Endothelial cell of umbilical vein (primary cell): ENCODE results near the gene GCA. TPM values are rescaled to one million over a fixed set of nuclear protein-coding genes. Genes with fewer than 3 reads are reported as not detected.

Experiments used
- BruUV-seq: library from RNA; stranded (reverse); fragments of 400-500 nt; replicated peaks from 2 replicates; lab custom pipeline; 2021; lab: Mats Ljungman, UMichigan
- CTCF ChIA-PET: fragments of 300-600, 350-600 bp; sonication (Branson Sonifier 250); formaldehyde crosslinking; loops from one replicate; lab custom pipeline; 2021; ENCODE audit warnings: antibody characterized with exemption, inconsistent platforms; lab: Charles Lee
- POLR2A ChIA-PET: fragments of 300-600, 350-600 bp; sonication (Branson Sonifier 250); formaldehyde crosslinking; loops from one replicate; lab custom pipeline; 2021; ENCODE audit warnings: antibody characterized with exemption, inconsistent platforms; lab: Charles Lee
- DNase-seq: peaks from one replicate; pipeline ENCODE4 v3.0.0-alpha.2; 2011; ENCODE audit warnings: low read depth, low spot score
- FAIRE-seq: peaks from 2 replicates; lab custom pipeline; 2011; peaks lifted over from hg19 to GRCh38; lab: Jason Lieb, UNC
- H2AFZ ChIP-seq: 2 replicates; pipeline ENCODE4 v1.6.0; 2012; ENCODE audit warnings: low read depth, low read length, control low read depth, inconsistent platforms
- H3K27ac ChIP-seq: 2 replicates; pipeline ENCODE4 v1.5.1; 2011; ENCODE audit warnings: low read depth, mild to moderate bottlenecking, control low read depth, low read length, moderate library complexity; ENCODE audit not compliant: insufficient read depth
- H3K27me3 ChIP-seq, 2 experiments: 2 replicates each; pipeline versions ENCODE4 v1.6.0 to v1.6.1; 2011; ENCODE audit warnings: low read length in 2 of 2, mixed read lengths in 1 of 2; ENCODE audit not compliant: control insufficient read depth in 2 of 2, insufficient read depth in 2 of 2
- H3K36me3 ChIP-seq, 2 experiments: 2 replicates in 1 of 2; 3 replicates in 1 of 2; pipeline ENCODE4 v1.5.1; 2011; ENCODE audit warnings: low read length in 2 of 2, mild to moderate bottlenecking in 1 of 2, moderate library complexity in 1 of 2; ENCODE audit not compliant: control insufficient read depth in 2 of 2, insufficient read depth in 2 of 2; ENCODE audit errors: extremely low read depth in 1 of 2
- H3K4me1 ChIP-seq: 3 replicates; pipeline ENCODE4 v1.5.1; 2011; ENCODE audit warnings: mild to moderate bottlenecking, low read length; ENCODE audit not compliant: control insufficient read depth, insufficient read depth; ENCODE audit errors: extremely low read depth
- H3K4me2 ChIP-seq: 2 replicates; pipeline ENCODE4 v1.6.1; 2011; ENCODE audit warnings: low read length, control low read depth, mixed read lengths; ENCODE audit not compliant: insufficient read depth
- H3K4me3 ChIP-seq, 3 experiments: fragments of 200-600 bp in 1 of 3; sonication (generic), shearing (Covaris generic) in 1 of 3; replicated peaks in 1 of 3; 2 replicates each; pipeline ENCODE4 v1.5.1; 2011 to 2016; ENCODE audit warnings: control low read depth in 3 of 3, low read length in 3 of 3, mild to moderate bottlenecking in 2 of 3, inconsistent platforms in 1 of 3, low read depth in 1 of 3, moderate library complexity in 1 of 3; ENCODE audit not compliant: insufficient read depth in 1 of 3
- H3K79me2 ChIP-seq: 2 replicates; pipeline ENCODE4 v1.6.0; 2012; ENCODE audit warnings: low read length, inconsistent platforms; ENCODE audit not compliant: control insufficient read depth, insufficient read depth
- H3K9ac ChIP-seq: replicated peaks from 2 replicates; pipeline ENCODE3; 2011; ENCODE audit warnings: low read length, control low read depth; ENCODE audit not compliant: insufficient read depth; ENCODE audit errors: extremely low read depth
- H3K9me1 ChIP-seq: replicated peaks from 3 replicates; pipeline ENCODE4 v1.6.0; 2011; ENCODE audit warnings: mild to moderate bottlenecking, low read length; ENCODE audit not compliant: control insufficient read depth, insufficient read depth; ENCODE audit errors: extremely low read depth
- H3K9me3 ChIP-seq: replicated peaks from 2 replicates; pipeline ENCODE4 v1.5.1; 2012; ENCODE audit warnings: low read length, inconsistent platforms; ENCODE audit not compliant: control insufficient read depth, insufficient read depth
- H4K20me1 ChIP-seq: replicated peaks from 2 replicates; pipeline ENCODE3; 2011; ENCODE audit warnings: mild to moderate bottlenecking, low read length; ENCODE audit not compliant: control insufficient read depth, insufficient read depth; ENCODE audit errors: extremely low read depth
- CTCF ChIP-seq, 2 donors: IDR thresholded peaks; 1 replicate in 1 of 2; 2 replicates in 1 of 2; pipeline ENCODE4 v1.5.1; 2011; ENCODE audit warnings: low read length in 2 of 2, mild to moderate bottlenecking in 2 of 2, moderate library complexity in 2 of 2, control low read depth in 1 of 2, inconsistent platforms in 1 of 2, low read depth in 1 of 2; ENCODE audit not compliant: insufficient read depth in 1 of 2; ENCODE audit errors: extremely low read depth in 1 of 2
- EZH2 ChIP-seq: IDR thresholded peaks from 2 replicates; pipeline ENCODE4 v1.6.1; 2012; ENCODE audit warnings: borderline replicate concordance, low read depth, mild to moderate bottlenecking, moderate library complexity, low read length, inconsistent platforms; ENCODE audit not compliant: severe bottlenecking
- FOS ChIP-seq: IDR thresholded peaks from 2 replicates; pipeline ENCODE4 v1.6.1; 2011; ENCODE audit warnings: mild to moderate bottlenecking, low read length, moderate library complexity, borderline replicate concordance; ENCODE audit not compliant: insufficient read depth
- GATA2 ChIP-seq: IDR thresholded peaks from 2 replicates; pipeline ENCODE4 v1.7.0; 2011; ENCODE audit warnings: low read depth, mild to moderate bottlenecking, moderate library complexity, mixed read lengths, low read length; ENCODE audit not compliant: insufficient read length, insufficient read depth
- JUN ChIP-seq: IDR thresholded peaks from 2 replicates; pipeline ENCODE4 v1.6.1; 2011; ENCODE audit warnings: borderline replicate concordance, low read depth; ENCODE audit not compliant: insufficient read length, insufficient read depth
- MAX ChIP-seq: IDR thresholded peaks from 2 replicates; pipeline ENCODE4 v1.6.1; 2011; ENCODE audit not compliant: insufficient read depth, insufficient read length
- MYC ChIP-seq: IDR thresholded peaks from one replicate; pipeline ENCODE4 v1.6.1; 2011; ENCODE audit warnings: mild to moderate bottlenecking, low read depth, low read length
- POLR2A ChIP-seq: IDR thresholded peaks from 2 replicates; pipeline ENCODE4 v1.6.1; 2012; ENCODE audit warnings: low read depth, mild to moderate bottlenecking, control low read depth, low read length
- POLR2AphosphoS5 ChIP-seq: IDR thresholded peaks from 2 replicates; pipeline ENCODE4 v1.6.1; 2012; ENCODE audit warnings: low read depth, mild to moderate bottlenecking, control low read depth, low read length, moderate library complexity; ENCODE audit not compliant: insufficient read depth
- dilution Hi-C: fragments of 300-500 bp; cut with MboI; formaldehyde crosslinking; loops from one replicate; pipeline ENCODE4 v1.15.0; 2019; ENCODE audit warnings: low sequenced_read_pairs; ENCODE audit not compliant: extremely low pct_ligation_motif_present
- intact Hi-C: fragments of 100-400 bp; cut with micrococcal nuclease; formaldehyde crosslinking; loops from one replicate; pipeline ENCODE4 v1.10.0; 2022
- polyA plus RNA-seq, 4 experiments: library from polyadenylated mRNA; depleted of rRNA in 3 of 4; stranded (reverse) in 3 of 4; unstranded in 1 of 4; fragments of >200 nt; gene quantifications; 2 replicates each; pipeline versions ENCODE4 v1.2.1 to v1.2.3, GENCODE V29; 2011 to 2012; ENCODE audit warnings: missing spikeins in 1 of 4
- total RNA-seq: library from RNA; stranded (reverse); gene quantifications from 2 replicates; pipeline ENCODE4 v1.2.3, GENCODE V29; 2021

The GCA gene
- total and polyA plus RNA-seq, 2 donors (not counting 3 experiments of a cell fraction or from before 2014, with no cell fraction given) = 10.7 to 11.2 TPM

DNA sequence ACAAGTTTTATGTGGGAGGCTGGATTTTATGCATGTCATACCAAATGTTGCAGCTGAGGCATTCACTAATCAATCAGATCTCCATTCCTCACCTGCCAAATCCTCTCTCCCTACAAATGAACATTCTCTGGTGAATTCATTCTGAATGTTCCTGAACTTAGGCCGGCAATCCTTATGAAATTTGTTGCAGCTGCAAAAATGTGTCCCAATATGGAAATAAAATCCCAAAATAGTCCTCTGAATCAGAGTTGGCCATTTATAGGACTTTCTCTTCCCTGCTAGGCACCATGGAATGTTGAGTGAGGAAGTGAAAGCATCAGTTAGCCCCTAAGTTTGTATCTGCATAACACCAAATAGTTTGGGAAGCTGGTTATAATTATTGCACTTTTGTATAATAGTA, 25.6 kb downstream of the GCA start:
- Histone ChIP-seq H3K9ac (no peak overlapping the region), H3K4me1 (peaks cover 2% of the 10 kb centered on the region), H3K79me2 (no peaks in the 10 kb centered on the region), H3K27ac (no peak overlapping the region), H3K36me3 (no peaks in the 10 kb centered on the region), H3K9me1 (no peaks in the 10 kb centered on the region), H4K20me1 (no peaks in the 10 kb centered on the region), H3K4me2 (no peak overlapping the region), H3K9me3 (no peaks in the 10 kb centered on the region), H3K27me3 (no peaks in the 10 kb centered on the region), H2AFZ (no peak overlapping the region), H3K4me3 (no peak overlapping the region)
- DNase-seq = no peak
- dilution Hi-C loops = no loop called here
- ChIA-PET CTCF (no interaction called here), POLR2A (no interaction called here)
- TF ChIP-seq EZH2 (no peak), FOS (no peak)
- BruUV-seq = no TSS peak
- no peak for FAIRE-seq
- intact Hi-C loops = no loop called here

GRCh38 chr2:162370931-162371330, 27.0 kb downstream of the GCA start:
- BruUV-seq = no TSS peak
- H3K79me2 ChIP-seq = no peaks in the 10 kb centered on the region
- no peaks in the 10 kb centered on the region for H3K36me3 ChIP-seq
- DNase-seq (no peak), FAIRE-seq (no peak)
- H3K4me1 ChIP-seq = peaks cover 2% of the 10 kb centered on the region
- dilution Hi-C loops = no loop called here
- ChIA-PET CTCF (no interaction called here), POLR2A (no interaction called here)
- intact Hi-C loops = no loop called here
- H2AFZ ChIP-seq = no peak overlapping the region
- no peak overlapping the region for H3K9ac ChIP-seq
- H3K4me3 ChIP-seq = no peak overlapping the region
- TF ChIP-seq EZH2 = no peak
- TF ChIP-seq POLR2A = no peak
- TF ChIP-seq GATA2 = no peak
- no peak for TF ChIP-seq MAX
- TF ChIP-seq JUN = no peak
- no peak for TF ChIP-seq CTCF (IDR thresholded peaks at IDR 0.05; ENCODE audit: extremely low read depth in 1 of 2, insufficient read depth in 1 of 2, low read depth in 1 of 2, low read length in 2 of 2)
- TF ChIP-seq MYC = no peak
- TF ChIP-seq FOS = no peak
- no peak for TF ChIP-seq POLR2AphosphoS5
- no peak overlapping the region for H3K27ac ChIP-seq
- no peaks in the 10 kb centered on the region for H4K20me1 ChIP-seq
- no peaks in the 10 kb centered on the region for H3K27me3 ChIP-seq
- H3K4me2 ChIP-seq = no peak overlapping the region
- H3K9me3 ChIP-seq = no peaks in the 10 kb centered on the region
- no peaks in the 10 kb centered on the region for H3K9me1 ChIP-seq
